GM21723 (cell line): ENCODE measurements around the gene CD151.

Source experiments
- ATAC-seq: cut with Tn5 transposase; IDR thresholded peaks from one replicate; pipeline ENCODE4 v1.9.1; 2021; ENCODE audit warnings: mild to moderate bottlenecking, moderate library complexity; ENCODE audit not compliant: unreplicated experiment

The CD151 gene

GRCh38 chr11:796565-797295 is 36.0 kb upstream of the CD151 start:
- ATAC-seq: no peak

- peak; percentile 45 for ATAC-seq
Measured at GRCh38 chr11:797296-798092, 35.3 kb upstream of the CD151 start.

- ATAC-seq: peak; percentile 67
Measured at GRCh38 chr11:798093-798713, 34.5 kb upstream of the CD151 start, which contains the start of gene SLC25A22. Gene SLC25A22 (minus strand): TSS chr11:798281. CDS start chr11:795006, 3,275 bp downstream.

GRCh38 chr11:799641-800316 is 33.0 kb upstream of the CD151 start:
- no peak for ATAC-seq

- ATAC-seq: no peak
Measured at GRCh38 chr11:800473-800872, 32.3 kb upstream of the CD151 start.

GRCh38 chr11:801097-801780 is 31.5 kb upstream of the CD151 start:
- no peak for ATAC-seq

- ATAC-seq: no peak
Measured at GRCh38 chr11:802018-802617, 30.6 kb upstream of the CD151 start.

- no peak for ATAC-seq
Measured at GRCh38 chr11:802693-803466, 29.9 kb upstream of the CD151 start.

- ATAC-seq: no peak
Measured at GRCh38 chr11:803467-803742, 29.3 kb upstream of the CD151 start.

GRCh38 chr11:803770-804598 is 28.8 kb upstream of the CD151 start:
- no peak for ATAC-seq

GRCh38 chr11:804599-804964 is 28.2 kb upstream of the CD151 start:
- no peak for ATAC-seq

GRCh38 chr11:808427-809286 is 24.1 kb upstream of the CD151 start:
- peak; percentile 1 for ATAC-seq

GRCh38 chr11:809287-810039 is 23.3 kb upstream of the CD151 start, which contains the start of gene RPLP2:
Gene RPLP2 (plus strand): TSS chr11:809967. CDS start chr11:810235, 268 bp downstream.
- peak; percentile 75 for ATAC-seq

GRCh38 chr11:810040-810567 is 22.6 kb upstream of the CD151 start:
- ATAC-seq: peak; percentile 6

GRCh38 chr11:811446-812245 is 21.1 kb upstream of the CD151 start:
- no peak for ATAC-seq

- ATAC-seq: no peak
Measured at GRCh38 chr11:812390-812789, 20.4 kb upstream of the CD151 start.
